HG03520 (cell line): ENCODE measurements around the gene ATXN7.

ENCODE experiments used
- ATAC-seq: cut with Tn5 transposase; IDR thresholded peaks from one replicate; pipeline ENCODE4 v1.9.1; 2021; ENCODE audit warnings: mild to moderate bottlenecking, moderate library complexity; ENCODE audit not compliant: unreplicated experiment

The ATXN7 gene

GRCh38 chr3:63960048-63960711, 96.5 kb downstream of the ATXN7 start:
- ATAC-seq, result no peak

- ATAC-seq, result peak; percentile 89
These were observed 98.2 kb downstream of the ATXN7 start for GRCh38 chr3:63961891-63962290.

GRCh38 chr3:63963496-63963895, 99.8 kb downstream of the ATXN7 start:
- ATAC-seq, result no peak

- no peak for ATAC-seq
These were observed 101.2 kb downstream of the ATXN7 start for GRCh38 chr3:63964681-63965485.

- no peak for ATAC-seq
These were observed 102.3 kb downstream of the ATXN7 start for GRCh38 chr3:63966007-63966406.

- no peak for ATAC-seq
These were observed 103.2 kb downstream of the ATXN7 start for GRCh38 chr3:63966871-63967270.

GRCh38 chr3:63967675-63968611, 104.3 kb downstream of the ATXN7 start:
- ATAC-seq, result peak; percentile 45

GRCh38 chr3:63968612-63969350, 105.1 kb downstream of the ATXN7 start:
- peak; percentile 33 for ATAC-seq

- no peak for ATAC-seq
These were observed 106.2 kb downstream of the ATXN7 start for GRCh38 chr3:63969876-63970275.

GRCh38 chr3:63970631-63971475, 107.2 kb downstream of the ATXN7 start:
- no peak for ATAC-seq

- no peak for ATAC-seq
These were observed 108.5 kb downstream of the ATXN7 start for GRCh38 chr3:63972196-63972595.

- ATAC-seq, result no peak
These were observed 109.3 kb downstream of the ATXN7 start for GRCh38 chr3:63972987-63973386.

GRCh38 chr3:63973406-63973805, 109.7 kb downstream of the ATXN7 start:
- ATAC-seq, result no peak

- ATAC-seq, result no peak
These were observed 110.8 kb downstream of the ATXN7 start for GRCh38 chr3:63974451-63974850.

GRCh38 chr3:63975723-63976122, 112.1 kb downstream of the ATXN7 start:
- no peak for ATAC-seq

- ATAC-seq, result no peak
These were observed 112.6 kb downstream of the ATXN7 start for GRCh38 chr3:63976161-63976871.

GRCh38 chr3:63976872-63977200, 113.2 kb downstream of the ATXN7 start:
- ATAC-seq, result no peak

- no peak for ATAC-seq
These were observed 114.2 kb downstream of the ATXN7 start for GRCh38 chr3:63977893-63978292.
